Bronchial epithelial cell (primary cell): ENCODE data around the gene DGKD. TPM values are rescaled to one million over a fixed set of nuclear protein-coding genes. Genes with fewer than 3 reads are reported as not detected.
A peak's percentile ranks its signal among the peaks of the same experiment; 100 is the strongest.

ENCODE experiments used
- DNase-seq: peaks from one replicate; pipeline ENCODE4 v3.0.0-alpha.2; 2010; ENCODE audit warnings: low read depth
- FAIRE-seq: peaks from 2 replicates; lab custom pipeline; 2011; peaks lifted over from hg19 to GRCh38; lab: Jason Lieb, UNC
- H3K27me3 ChIP-seq: 2 replicates; pipeline ENCODE4 v1.5.1; 2011; ENCODE audit warnings: low read length; ENCODE audit not compliant: control insufficient read depth, insufficient read depth
- H3K36me3 ChIP-seq: 2 replicates; pipeline ENCODE4 v1.5.1; 2011; ENCODE audit warnings: low read length; ENCODE audit not compliant: control insufficient read depth, insufficient read depth
- H3K4me3 ChIP-seq: 2 replicates; pipeline ENCODE4 v1.5.1; 2011; ENCODE audit warnings: mild to moderate bottlenecking, low read depth, low read length, control low read depth
- CTCF ChIP-seq: IDR thresholded peaks from 2 replicates; pipeline ENCODE4 v1.5.1; 2011; ENCODE audit warnings: mild to moderate bottlenecking, moderate library complexity, low read length, control low read depth, inconsistent platforms; ENCODE audit not compliant: insufficient read depth, severe bottlenecking
- total RNA-seq: library from RNA; depleted of rRNA; stranded (reverse); fragments of >200 nt; gene quantifications from 2 replicates; pipeline ENCODE4 v1.2.1, GENCODE V29; 2014

DGKD gene
- total RNA-seq, 1 donor from 2014 or later = 14.5 TPM

GRCh38 chr2:233421091-233421816 is 67.0 kb downstream of the DGKD start:
- Histone ChIP-seq H3K27me3 (no peaks in the 10 kb centered on the region), H3K4me3 (no peak overlapping the region), H3K36me3 (no peaks in the 10 kb centered on the region)
- DNase-seq = no peak
- TF ChIP-seq CTCF = no peak
- no peak for FAIRE-seq

- Histone ChIP-seq H3K36me3 (no peaks in the 10 kb centered on the region), H3K27me3 (no peaks in the 10 kb centered on the region), H3K4me3 (no peak overlapping the region)
- no peak for TF ChIP-seq CTCF
- DNase-seq = peak; percentile 75
- peak; percentile 97 for FAIRE-seq
Measured at GRCh38 chr2:233422050-233422639, 67.9 kb downstream of the DGKD start.

DNA sequence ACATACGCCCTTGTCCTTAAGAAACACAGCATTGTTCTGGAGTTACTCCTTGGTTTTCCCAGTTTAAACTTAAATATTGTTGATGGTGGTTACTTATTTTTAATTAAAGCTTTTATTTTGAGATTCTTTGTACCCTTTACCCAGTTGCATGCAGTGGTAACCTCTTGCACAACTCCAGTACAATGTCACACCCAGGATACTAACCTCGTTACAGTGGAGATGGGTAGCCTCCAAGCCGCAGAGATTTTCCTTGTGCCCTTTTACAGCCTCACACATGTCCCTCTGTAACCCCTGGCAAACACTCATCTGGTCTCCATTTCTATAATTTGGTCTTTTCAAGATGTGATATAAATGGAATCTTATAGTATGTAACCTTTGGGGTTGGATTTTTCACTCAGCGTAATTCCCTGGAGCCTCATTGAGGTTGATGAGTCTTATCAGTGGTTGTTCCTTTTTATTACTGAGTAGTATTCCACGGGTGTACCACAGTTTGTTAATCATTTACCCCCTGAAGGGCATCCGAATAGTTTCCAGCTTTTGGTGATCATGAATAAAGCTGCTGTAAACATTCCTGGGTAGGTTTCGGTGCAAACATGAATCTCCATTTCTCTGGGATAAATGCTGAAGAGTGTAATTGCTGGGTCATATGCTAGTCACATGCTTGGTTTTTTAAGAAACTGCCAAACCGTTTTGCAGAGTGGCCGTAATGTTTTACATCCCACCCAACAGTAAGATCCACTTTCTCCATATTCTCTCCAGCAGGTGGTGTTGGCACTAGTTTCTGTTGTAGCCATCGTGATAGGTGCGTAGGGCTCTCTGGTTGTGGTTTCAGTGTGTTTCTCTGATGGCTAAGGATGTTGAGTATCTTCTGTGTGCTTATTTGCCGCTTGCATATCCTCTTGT is 68.6 kb downstream of the DGKD start:
- no peaks in the 10 kb centered on the region for H3K36me3 ChIP-seq
- no peak for FAIRE-seq
- H3K4me3 ChIP-seq = no peak overlapping the region
- no peak for TF ChIP-seq CTCF
- no peaks in the 10 kb centered on the region for H3K27me3 ChIP-seq
- no peak for DNase-seq

GRCh38 chr2:233423552-233423860 is 69.2 kb downstream of the DGKD start:
- no peaks in the 10 kb centered on the region for H3K27me3 ChIP-seq
- no peaks in the 10 kb centered on the region for H3K36me3 ChIP-seq
- DNase-seq = no peak
- H3K4me3 ChIP-seq = no peak overlapping the region
- no peak for FAIRE-seq
- TF ChIP-seq CTCF = no peak

DNA sequence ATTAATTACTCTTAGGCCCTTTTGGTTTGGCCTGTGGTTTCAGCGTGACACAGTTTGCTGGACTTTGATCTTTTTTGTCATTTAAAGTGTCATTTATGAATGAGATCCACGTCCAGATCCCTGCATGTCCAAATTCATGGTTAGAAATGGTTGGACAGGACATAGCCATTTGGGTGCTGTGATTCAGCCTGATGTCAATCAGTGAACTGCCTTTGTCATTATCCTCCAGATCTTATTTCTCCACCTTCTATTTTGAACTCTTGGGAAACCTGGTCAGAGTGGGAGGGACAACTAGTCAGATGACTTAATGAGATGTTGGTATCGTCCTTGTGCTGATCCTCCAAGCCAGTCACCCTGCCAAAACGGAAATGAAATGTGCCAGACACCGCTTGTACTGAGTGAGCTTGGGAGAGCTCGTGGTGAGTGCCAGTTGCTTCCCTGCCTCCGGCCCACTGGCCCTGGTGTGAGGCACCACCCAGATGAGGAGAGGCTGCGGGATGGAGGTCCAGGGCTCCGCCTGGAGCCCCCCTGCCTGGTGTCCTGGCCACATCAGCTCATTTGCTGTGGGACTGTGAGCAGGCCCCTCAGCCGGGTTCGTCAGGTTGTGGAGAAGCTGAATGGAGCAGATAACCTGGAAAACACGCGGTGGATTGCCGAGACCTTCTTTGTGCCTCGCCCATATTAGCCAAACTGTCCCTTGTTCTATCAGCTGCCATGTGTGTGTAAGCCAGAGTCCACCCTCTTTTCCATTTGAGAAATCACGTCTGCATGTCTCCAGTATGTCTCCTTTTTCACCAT is 70.1 kb downstream of the DGKD start:
- Histone ChIP-seq H3K36me3 (no peaks in the 10 kb centered on the region), H3K4me3 (no peak overlapping the region), H3K27me3 (no peaks in the 10 kb centered on the region)
- FAIRE-seq = no peak
- TF ChIP-seq CTCF = no peak
- DNase-seq = peak; percentile 46
